CD4-positive, alpha-beta T cell (primary cell): ENCODE data around the gene AOC3. TPM values are rescaled to one million over a fixed set of nuclear protein-coding genes. Genes with fewer than 3 reads are reported as not detected.

Experiments
- ATAC-seq: fragments of 200-7000 bp; cut with Tn5 transposase; one replicate; pipeline ENCODE4 v1.10.0; 2022; ENCODE audit warnings: mild to moderate bottlenecking; ENCODE audit not compliant: poor library complexity
- CTCF ChIA-PET: fragments of 350-600 bp; sonication (Branson Sonifier 250); formaldehyde crosslinking; loops from one replicate; lab custom pipeline; 2021; ENCODE audit warnings: antibody characterized with exemption, inconsistent platforms; lab: Charles Lee
- POLR2A ChIA-PET: fragments of 350-600 bp; sonication (Branson Sonifier 250); formaldehyde crosslinking; loops from one replicate; lab custom pipeline; 2021; ENCODE audit warnings: antibody characterized with exemption, inconsistent platforms; lab: Charles Lee
- DNase-seq, 14 experiments: peaks; one replicate each; pipeline ENCODE4 v3.0.0-alpha.2; 2013 to 2020; ENCODE audit warnings: mixed read lengths in 2 of 14
- H3K27ac ChIP-seq, 2 donors: one replicate each; pipeline versions ENCODE4 v1.5.1 to v1.7.0; 2013; ENCODE audit warnings: low read length in 2 of 2, low read depth in 1 of 2, mild to moderate bottlenecking in 1 of 2
- H3K27me3 ChIP-seq, 2 experiments: 1 replicate in 1 of 2; 2 replicates in 1 of 2; pipeline versions ENCODE4 v1.6.1 to v1.7.0; 2013; ENCODE audit warnings: low read length in 2 of 2, control low read depth in 1 of 2, mild to moderate bottlenecking in 1 of 2, moderate library complexity in 1 of 2; ENCODE audit not compliant: insufficient read depth in 2 of 2, control insufficient read depth in 1 of 2
- H3K36me3 ChIP-seq: one replicate; pipeline ENCODE4 v1.6.1; 2013; ENCODE audit warnings: low read length, control low read depth; ENCODE audit not compliant: insufficient read depth
- H3K4me1 ChIP-seq: one replicate; pipeline ENCODE4 v1.6.1; 2013; ENCODE audit warnings: low read length, control low read depth; ENCODE audit not compliant: insufficient read depth
- H3K4me3 ChIP-seq: one replicate; pipeline ENCODE4 v1.5.1; 2013; ENCODE audit warnings: mild to moderate bottlenecking, low read length, moderate library complexity
- H3K9me3 ChIP-seq, 2 experiments: 1 replicate in 1 of 2; 2 replicates in 1 of 2; pipeline versions ENCODE4 v1.6.1 to v1.7.0; 2013; ENCODE audit warnings: low read length in 2 of 2, mild to moderate bottlenecking in 2 of 2, control low read depth in 1 of 2, moderate library complexity in 1 of 2; ENCODE audit not compliant: control insufficient read depth in 1 of 2, insufficient read depth in 1 of 2
- H3K27ac Mint-ChIP-seq: one replicate; pipeline ENCODE4 v1.8.0; 2020; ENCODE audit warnings: mixed read lengths
- H3K27me3 Mint-ChIP-seq: one replicate; pipeline ENCODE4 v1.8.0; 2021; ENCODE audit warnings: mixed read lengths
- H3K36me3 Mint-ChIP-seq: one replicate; pipeline ENCODE4 v1.8.0; 2021; ENCODE audit warnings: low read depth, mixed read lengths
- H3K4me1 Mint-ChIP-seq: one replicate; pipeline ENCODE4 v1.8.0; 2021; ENCODE audit warnings: low read depth, mixed read lengths
- H3K4me3 Mint-ChIP-seq: one replicate; pipeline ENCODE4 v1.8.0; 2020; ENCODE audit warnings: mild to moderate bottlenecking, mixed read lengths
- H3K9me3 Mint-ChIP-seq: one replicate; pipeline ENCODE4 v1.8.0; 2020; ENCODE audit warnings: mixed read lengths
- intact Hi-C, 2 experiments: fragments of 100-400 bp; cut with DNase I in 1 of 2; cut with micrococcal nuclease in 1 of 2; formaldehyde crosslinking; loops; one replicate each; pipeline versions ENCODE4 v1.15.1 to v1.9.0; 2023 to 2025; cut with DNase I, micrococcal nuclease
- total RNA-seq, 174 experiments: library from RNA in 2 of 174; stranded (reverse) in 2 of 174; gene quantifications; one replicate each; pipeline ENCODE4 v1.2.3 and lab custom pipeline; 2021 to 2026
- TF ChIP-seq, protein P1 (sequence below): fragments of 200-600 bp; IDR thresholded peaks from one replicate; pipeline ENCODE4 v1.8.0; 2022; ENCODE audit warnings: antibody characterized with exemption, mild to moderate bottlenecking

Gene AOC3
- total RNA-seq, 2 experiments from 2014 or later = 0.78 to 1.0 TPM

DNA sequence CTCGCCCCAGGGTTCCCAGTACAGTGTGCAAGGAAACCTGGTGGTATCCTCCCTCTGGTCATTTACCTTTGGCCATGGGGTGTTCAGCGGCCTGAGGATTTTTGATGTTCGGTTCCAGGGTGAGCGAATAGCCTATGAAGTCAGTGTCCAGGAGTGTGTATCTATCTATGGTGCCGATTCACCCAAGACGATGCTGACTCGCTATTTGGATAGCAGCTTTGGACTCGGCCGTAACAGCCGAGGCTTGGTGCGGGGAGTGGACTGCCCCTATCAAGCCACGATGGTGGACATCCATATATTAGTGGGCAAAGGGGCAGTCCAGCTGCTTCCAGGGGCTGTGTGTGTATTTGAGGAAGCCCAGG, 5.5 kb upstream of the AOC3 start:
- H3K4me3 Mint-ChIP-seq = no peak overlapping the region
- ChIA-PET POLR2A (interaction anchor here (1.2 to 1.7 kb wide), 2 partner anchors 12 to 23 kb away, joined by 4 read pairs; no protein-coding TSS in a partner anchor), CTCF (no interaction called here)
- Histone ChIP-seq H3K4me1 (no peaks in the 10 kb centered on the region), H3K4me3 (no peak overlapping the region), H3K9me3 (no peaks in the 10 kb centered on the region), H3K27ac (no peak overlapping the region), H3K36me3 (peaks cover 50% of the 10 kb centered on the region), H3K27me3 (no peaks in the 10 kb centered on the region)
- H3K27me3 Mint-ChIP-seq = no peaks in the 10 kb centered on the region
- intact Hi-C loops = loop anchor here in 1 of 2 experiments (10.0 kb wide), 1 partner anchor 359 kb away; no protein-coding TSS in a partner anchor
- DNase-seq = no peak
- no peaks in the 10 kb centered on the region for H3K4me1 Mint-ChIP-seq
- H3K27ac Mint-ChIP-seq = peak overlapping the region; percentile 34
- no peaks in the 10 kb centered on the region for H3K9me3 Mint-ChIP-seq
- peaks cover 58% of the 10 kb centered on the region for H3K36me3 Mint-ChIP-seq
- TF ChIP-seq, protein P1, sequence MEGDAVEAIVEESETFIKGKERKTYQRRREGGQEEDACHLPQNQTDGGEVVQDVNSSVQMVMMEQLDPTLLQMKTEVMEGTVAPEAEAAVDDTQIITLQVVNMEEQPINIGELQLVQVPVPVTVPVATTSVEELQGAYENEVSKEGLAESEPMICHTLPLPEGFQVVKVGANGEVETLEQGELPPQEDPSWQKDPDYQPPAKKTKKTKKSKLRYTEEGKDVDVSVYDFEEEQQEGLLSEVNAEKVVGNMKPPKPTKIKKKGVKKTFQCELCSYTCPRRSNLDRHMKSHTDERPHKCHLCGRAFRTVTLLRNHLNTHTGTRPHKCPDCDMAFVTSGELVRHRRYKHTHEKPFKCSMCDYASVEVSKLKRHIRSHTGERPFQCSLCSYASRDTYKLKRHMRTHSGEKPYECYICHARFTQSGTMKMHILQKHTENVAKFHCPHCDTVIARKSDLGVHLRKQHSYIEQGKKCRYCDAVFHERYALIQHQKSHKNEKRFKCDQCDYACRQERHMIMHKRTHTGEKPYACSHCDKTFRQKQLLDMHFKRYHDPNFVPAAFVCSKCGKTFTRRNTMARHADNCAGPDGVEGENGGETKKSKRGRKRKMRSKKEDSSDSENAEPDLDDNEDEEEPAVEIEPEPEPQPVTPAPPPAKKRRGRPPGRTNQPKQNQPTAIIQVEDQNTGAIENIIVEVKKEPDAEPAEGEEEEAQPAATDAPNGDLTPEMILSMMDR = no peak
- no peak for ATAC-seq

DNA sequence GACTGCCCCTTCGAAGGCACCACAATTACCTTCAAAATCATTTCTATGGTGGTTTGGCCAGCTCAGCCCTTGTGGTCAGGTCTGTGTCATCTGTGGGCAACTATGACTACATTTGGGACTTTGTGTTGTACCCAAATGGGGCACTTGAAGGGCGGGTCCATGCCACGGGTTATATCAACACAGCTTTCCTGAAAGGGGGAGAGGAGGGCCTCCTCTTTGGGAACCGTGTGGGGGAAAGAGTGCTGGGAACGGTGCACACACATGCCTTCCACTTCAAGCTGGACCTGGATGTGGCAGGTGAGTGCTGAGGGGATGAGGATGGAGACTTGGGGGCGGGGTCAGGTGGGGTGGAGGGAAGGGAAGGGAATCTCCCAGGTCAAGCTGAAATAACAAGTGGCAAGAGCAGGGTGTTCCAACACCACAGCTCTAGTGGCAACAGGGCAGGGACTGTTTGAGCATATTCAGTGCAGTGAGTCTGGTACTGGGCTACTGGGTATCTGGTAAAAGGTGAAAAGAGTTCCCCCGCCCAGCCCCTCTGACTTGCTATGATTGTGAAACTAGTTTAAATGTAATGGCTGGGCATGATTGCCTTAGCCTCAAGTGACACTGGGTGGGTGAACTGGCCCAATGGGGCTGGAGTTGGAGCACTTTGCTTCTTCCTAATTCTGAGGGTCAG, 4.9 kb upstream of the AOC3 start:
- intact Hi-C loops = loop anchor here in 1 of 2 experiments (10.0 kb wide), 1 partner anchor 359 kb away; no protein-coding TSS in a partner anchor
- ATAC-seq = no peak
- Histone ChIP-seq H3K9me3 (no peaks in the 10 kb centered on the region), H3K36me3 (peaks cover 47% of the 10 kb centered on the region), H3K4me1 (no peaks in the 10 kb centered on the region), H3K4me3 (no peak overlapping the region), H3K27me3 (no peaks in the 10 kb centered on the region), H3K27ac (no peak overlapping the region)
- no peaks in the 10 kb centered on the region for H3K9me3 Mint-ChIP-seq
- ChIA-PET CTCF (no interaction called here), POLR2A (interaction anchor here (1.2 to 1.7 kb wide), 2 partner anchors 12 to 23 kb away, joined by 4 read pairs; no protein-coding TSS in a partner anchor)
- TF ChIP-seq, protein P1 = no peak
- DNase-seq = no peak
- H3K4me1 Mint-ChIP-seq = no peaks in the 10 kb centered on the region
- H3K27ac Mint-ChIP-seq = peak overlapping the region; percentile 34
- H3K36me3 Mint-ChIP-seq = peaks cover 52% of the 10 kb centered on the region
- no peaks in the 10 kb centered on the region for H3K27me3 Mint-ChIP-seq
- H3K4me3 Mint-ChIP-seq = no peak overlapping the region

DNA sequence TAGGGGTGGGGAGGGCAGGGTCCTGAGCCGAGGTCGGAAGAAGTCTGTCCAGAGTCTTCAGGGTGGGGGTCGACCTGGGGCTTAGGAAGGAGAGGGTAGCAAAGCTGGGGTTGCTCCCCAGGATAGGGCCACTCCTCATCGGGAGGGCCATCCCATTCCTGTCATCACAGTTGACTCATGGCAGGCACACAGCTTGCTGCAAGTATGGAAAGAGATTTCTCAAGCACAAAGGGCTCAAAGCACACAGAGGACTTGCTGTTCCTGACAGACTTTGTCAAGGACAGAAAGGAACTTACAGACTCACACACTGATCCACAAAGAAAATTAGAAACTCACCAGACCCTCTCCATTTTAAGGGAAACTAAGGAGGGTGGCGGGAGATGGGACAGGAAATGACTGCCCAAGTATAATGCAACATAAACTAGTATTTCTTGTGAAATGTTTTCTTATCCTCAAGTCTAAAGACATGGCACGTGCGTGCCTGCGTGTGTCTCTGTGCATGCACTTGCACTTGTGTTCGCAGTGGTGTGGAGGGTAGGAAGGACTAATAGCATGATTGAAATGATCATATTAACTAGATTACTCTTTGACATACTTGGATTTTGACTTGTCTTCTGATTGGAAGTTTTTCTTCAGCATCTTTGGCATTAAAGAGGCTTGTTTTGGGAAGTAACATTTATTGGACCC, 4.3 kb upstream of the AOC3 start:
- Mint-ChIP-seq H3K27me3 (no peaks in the 10 kb centered on the region), H3K4me1 (no peaks in the 10 kb centered on the region), H3K27ac (peak overlapping the region; percentile 20), H3K36me3 (peaks cover 46% of the 10 kb centered on the region), H3K4me3 (no peak overlapping the region), H3K9me3 (no peaks in the 10 kb centered on the region)
- DNase-seq (no peak), ATAC-seq (no peak)
- intact Hi-C loops = loop anchor here in 1 of 2 experiments (10.0 kb wide), 1 partner anchor 358 kb away; no protein-coding TSS in a partner anchor
- H3K27me3 ChIP-seq = no peaks in the 10 kb centered on the region
- no peak overlapping the region for H3K4me3 ChIP-seq
- H3K4me1 ChIP-seq = no peaks in the 10 kb centered on the region
- H3K36me3 ChIP-seq = peaks cover 40% of the 10 kb centered on the region
- TF ChIP-seq, protein P1 = no peak
- no peak overlapping the region for H3K27ac ChIP-seq
- CTCF ChIA-PET = no interaction called here
- H3K9me3 ChIP-seq = no peaks in the 10 kb centered on the region
- POLR2A ChIA-PET = no interaction called here
